HG02759 (cell line): Measurements from ENCODE around the gene NPRL2.

Source experiments
- ATAC-seq: cut with Tn5 transposase; IDR thresholded peaks from one replicate; pipeline ENCODE4 v1.9.1; 2021; ENCODE audit warnings: mild to moderate bottlenecking, moderate library complexity; ENCODE audit not compliant: unreplicated experiment

The NPRL2 gene

GRCh38 chr3:50350527-50351322, at the start of gene NPRL2, which contains the start of gene CYB561D2:
Gene NPRL2 (minus strand): TSS chr3:50350775. CDS start chr3:50350652, 123 bp downstream.
Gene CYB561D2 (plus strand): TSS chr3:50350862. CDS start chr3:50351434, 572 bp downstream.
- peak; percentile 88 for ATAC-seq

- no peak for ATAC-seq
Measured at GRCh38 chr3:50396502-50396901, 45.9 kb upstream of the NPRL2 start.

GRCh38 chr3:50395070-50395860, 44.7 kb upstream of the NPRL2 start:
- ATAC-seq = no peak

GRCh38 chr3:50393061-50393460, 42.5 kb upstream of the NPRL2 start:
- no peak for ATAC-seq

GRCh38 chr3:50392101-50392715, 41.6 kb upstream of the NPRL2 start:
- ATAC-seq = no peak

GRCh38 chr3:50390508-50391224, 40.1 kb upstream of the NPRL2 start:
- no peak for ATAC-seq

GRCh38 chr3:50389414-50389767, 38.8 kb upstream of the NPRL2 start:
- ATAC-seq = no peak

GRCh38 chr3:50388720-50389413, 38.3 kb upstream of the NPRL2 start:
- ATAC-seq = no peak

GRCh38 chr3:50388016-50388719, 37.6 kb upstream of the NPRL2 start:
- no peak for ATAC-seq

GRCh38 chr3:50385754-50386153, 35.2 kb upstream of the NPRL2 start:
- ATAC-seq = no peak

GRCh38 chr3:50383750-50384149, 33.2 kb upstream of the NPRL2 start:
- no peak for ATAC-seq

GRCh38 chr3:50382722-50383121, 32.1 kb upstream of the NPRL2 start:
- ATAC-seq = no peak

- ATAC-seq = no peak
Measured at GRCh38 chr3:50381383-50381782, 30.8 kb upstream of the NPRL2 start.

GRCh38 chr3:50380405-50381085, 30.0 kb upstream of the NPRL2 start:
- ATAC-seq = no peak

- ATAC-seq = no peak
Measured at GRCh38 chr3:50378757-50379156, 28.2 kb upstream of the NPRL2 start.

- no peak for ATAC-seq
Measured at GRCh38 chr3:50378024-50378423, 27.4 kb upstream of the NPRL2 start.

GRCh38 chr3:50375258-50375931, 24.8 kb upstream of the NPRL2 start:
- ATAC-seq = no peak

GRCh38 chr3:50374363-50375257, 24.0 kb upstream of the NPRL2 start:
- no peak for ATAC-seq
